Measurements from ENCODE around the gene IRF8.
"Not testable (repeated sequence)": the region's sequence is repeated elsewhere in the genome, so short reads cannot be mapped to it uniquely, and the experiment has no call there.

Gene IRF8, protein sequence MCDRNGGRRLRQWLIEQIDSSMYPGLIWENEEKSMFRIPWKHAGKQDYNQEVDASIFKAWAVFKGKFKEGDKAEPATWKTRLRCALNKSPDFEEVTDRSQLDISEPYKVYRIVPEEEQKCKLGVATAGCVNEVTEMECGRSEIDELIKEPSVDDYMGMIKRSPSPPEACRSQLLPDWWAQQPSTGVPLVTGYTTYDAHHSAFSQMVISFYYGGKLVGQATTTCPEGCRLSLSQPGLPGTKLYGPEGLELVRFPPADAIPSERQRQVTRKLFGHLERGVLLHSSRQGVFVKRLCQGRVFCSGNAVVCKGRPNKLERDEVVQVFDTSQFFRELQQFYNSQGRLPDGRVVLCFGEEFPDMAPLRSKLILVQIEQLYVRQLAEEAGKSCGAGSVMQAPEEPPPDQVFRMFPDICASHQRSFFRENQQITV

GRCh38 chr16:85898521-85899442 lies at the start of gene IRF8:
Gene IRF8, plus strand, starts transcription at chr16:85899162. Its CDS starts 3,854 bp downstream, at chr16:85903016.
- no peak for DNase-seq

- DNase-seq = no peak
Measured at GRCh38 chr16:85849388-85849787, 49.6 kb upstream of the IRF8 start.

GRCh38 chr16:85850344-85850880 lies 48.5 kb upstream of the IRF8 start:
- DNase-seq = no peak

DNA sequence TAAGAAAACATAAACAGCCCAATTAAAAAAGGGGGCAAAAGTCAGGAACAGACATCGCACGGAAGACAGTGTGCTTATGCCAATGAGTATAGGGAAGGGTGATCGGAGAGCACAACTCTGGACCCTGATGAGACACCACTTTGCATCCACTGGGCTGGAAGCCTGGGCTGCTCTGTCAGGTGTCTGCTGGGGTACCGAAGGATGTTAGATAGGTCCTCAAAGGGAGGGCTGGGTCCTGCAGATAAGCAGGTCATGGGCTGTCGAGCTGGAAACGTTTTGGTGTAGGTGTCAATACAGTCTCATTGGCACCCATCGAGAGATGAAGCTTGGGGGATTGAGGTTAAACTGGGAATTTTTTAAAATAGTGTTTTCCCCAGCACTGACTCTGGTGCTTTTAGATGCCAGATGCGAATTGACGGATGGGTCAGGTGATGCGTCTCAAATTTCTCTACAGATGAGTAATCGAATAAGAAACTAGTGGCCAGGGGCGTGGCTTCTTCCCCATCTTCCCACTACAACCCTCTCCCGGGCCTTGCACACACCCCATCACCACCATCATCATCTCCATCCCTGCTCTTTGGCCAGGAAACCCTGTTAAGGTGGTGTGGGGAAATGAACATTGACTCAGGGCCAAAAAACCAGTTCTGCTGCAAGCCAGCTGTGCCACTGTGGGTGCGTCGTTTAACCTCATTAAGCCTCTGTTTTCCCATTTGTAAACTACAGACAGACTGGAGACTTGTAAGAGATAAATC lies 47.8 kb upstream of the IRF8 start:
- no peak for DNase-seq

- DNase-seq = no peak
Measured at GRCh38 chr16:85853547-85854545, 45.1 kb upstream of the IRF8 start.

GRCh38 chr16:85854935-85855334 lies 44.0 kb upstream of the IRF8 start:
- no peak for DNase-seq

GRCh38 chr16:85856079-85856478 lies 42.9 kb upstream of the IRF8 start:
- no peak for DNase-seq

DNA sequence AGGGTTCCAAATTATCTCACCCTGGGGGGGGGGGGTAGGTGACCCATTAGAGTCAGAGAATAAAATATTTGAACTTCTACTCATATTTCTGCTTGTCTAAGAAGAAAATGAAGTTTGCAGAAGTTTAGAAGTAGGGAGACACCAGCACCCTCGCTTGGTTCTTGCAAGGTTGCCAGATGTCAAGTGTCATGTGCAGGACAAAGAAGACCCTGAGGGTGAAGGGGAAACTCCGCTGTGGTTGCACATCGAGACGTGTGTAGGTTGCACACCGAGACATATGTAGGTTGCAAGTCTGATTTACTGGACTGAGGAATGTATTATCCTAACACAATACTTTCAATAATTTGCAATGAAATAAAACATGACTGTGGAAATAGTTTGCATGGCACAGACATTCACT lies 42.4 kb upstream of the IRF8 start:
- DNase-seq = no peak

GRCh38 chr16:85857406-85857805 lies 41.6 kb upstream of the IRF8 start:
- no peak for DNase-seq

DNA sequence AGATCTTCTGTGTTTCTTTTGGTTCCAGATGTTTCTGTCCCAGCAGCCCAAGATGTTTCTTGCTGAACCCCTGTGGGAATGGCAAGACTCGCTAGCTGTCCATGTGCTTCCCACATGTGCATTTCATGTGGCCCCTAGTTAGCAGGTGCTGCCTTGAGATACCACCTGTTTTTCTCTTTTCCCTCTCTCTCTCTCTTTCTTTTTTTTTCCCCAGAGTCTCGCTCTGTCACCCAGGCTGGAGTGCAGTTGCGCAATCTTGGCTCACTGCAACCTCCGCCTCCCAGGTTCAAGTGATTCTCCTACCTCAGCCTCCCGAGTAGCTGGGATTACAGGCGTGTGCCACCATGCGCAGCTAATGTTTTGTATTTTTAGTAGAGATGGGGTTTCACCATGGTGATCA lies 40.4 kb upstream of the IRF8 start:
- DNase-seq = not testable (repeated sequence)

DNA sequence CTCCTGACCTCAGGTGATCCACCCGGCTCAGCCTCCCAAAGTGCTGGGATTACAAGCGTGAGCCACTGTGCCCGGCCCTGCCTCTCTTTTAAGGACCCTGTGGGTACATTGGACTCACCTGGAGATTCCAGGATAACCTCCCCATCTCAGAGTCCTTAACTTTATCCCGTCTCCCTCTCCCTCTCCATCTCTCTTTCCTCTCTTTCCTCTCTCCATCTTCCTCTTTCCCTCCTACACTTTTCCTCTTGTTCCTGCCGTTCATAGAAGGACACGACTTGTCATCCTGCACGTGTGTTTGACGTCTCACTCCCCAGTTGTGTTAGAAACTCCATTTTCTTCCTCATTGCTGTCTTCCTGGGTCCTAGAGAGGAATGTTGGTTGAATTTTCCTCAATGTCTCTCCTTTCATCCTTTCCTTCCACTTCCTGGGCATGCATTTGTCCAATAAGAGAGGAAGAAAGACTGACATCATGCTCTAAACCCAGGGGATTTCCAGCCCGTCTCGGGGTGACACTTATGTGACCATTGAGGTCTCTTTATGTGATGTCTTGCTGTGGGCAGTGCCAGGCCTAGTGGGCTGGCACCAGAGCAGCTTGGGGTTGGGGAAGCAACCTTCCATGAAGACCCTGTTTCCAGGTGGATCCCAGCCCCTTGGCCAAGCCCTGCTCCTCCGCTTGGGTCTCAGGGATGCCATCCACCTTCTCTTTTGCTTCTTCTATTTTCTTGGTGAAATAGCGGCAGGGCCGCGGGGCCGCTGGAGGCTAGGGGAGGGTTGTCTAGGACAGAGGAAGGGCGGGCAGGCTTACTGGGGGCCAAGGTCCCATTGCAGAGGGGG lies 39.8 kb upstream of the IRF8 start:
- DNase-seq = no peak

DNA sequence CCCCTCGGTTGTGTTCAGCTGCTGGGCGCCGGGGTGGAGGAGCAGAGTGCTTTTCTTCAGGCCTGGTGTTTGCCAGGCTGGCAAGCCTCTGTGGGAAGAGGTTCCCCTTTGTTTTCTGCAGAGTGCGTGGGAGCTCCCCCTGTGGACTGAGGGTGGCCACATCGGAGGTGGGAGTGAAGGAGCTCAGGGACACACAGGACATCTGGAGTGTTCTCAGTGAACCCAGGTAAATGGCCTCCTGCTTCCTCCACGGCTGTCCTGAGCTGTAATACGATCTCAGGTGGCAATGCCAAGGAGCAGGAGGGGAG lies 39.2 kb upstream of the IRF8 start:
- DNase-seq = no peak

GRCh38 chr16:85860413-85861094 lies 38.4 kb upstream of the IRF8 start:
- DNase-seq = no peak

- no peak for DNase-seq
Measured at GRCh38 chr16:85861095-85861825, 37.7 kb upstream of the IRF8 start.

DNA sequence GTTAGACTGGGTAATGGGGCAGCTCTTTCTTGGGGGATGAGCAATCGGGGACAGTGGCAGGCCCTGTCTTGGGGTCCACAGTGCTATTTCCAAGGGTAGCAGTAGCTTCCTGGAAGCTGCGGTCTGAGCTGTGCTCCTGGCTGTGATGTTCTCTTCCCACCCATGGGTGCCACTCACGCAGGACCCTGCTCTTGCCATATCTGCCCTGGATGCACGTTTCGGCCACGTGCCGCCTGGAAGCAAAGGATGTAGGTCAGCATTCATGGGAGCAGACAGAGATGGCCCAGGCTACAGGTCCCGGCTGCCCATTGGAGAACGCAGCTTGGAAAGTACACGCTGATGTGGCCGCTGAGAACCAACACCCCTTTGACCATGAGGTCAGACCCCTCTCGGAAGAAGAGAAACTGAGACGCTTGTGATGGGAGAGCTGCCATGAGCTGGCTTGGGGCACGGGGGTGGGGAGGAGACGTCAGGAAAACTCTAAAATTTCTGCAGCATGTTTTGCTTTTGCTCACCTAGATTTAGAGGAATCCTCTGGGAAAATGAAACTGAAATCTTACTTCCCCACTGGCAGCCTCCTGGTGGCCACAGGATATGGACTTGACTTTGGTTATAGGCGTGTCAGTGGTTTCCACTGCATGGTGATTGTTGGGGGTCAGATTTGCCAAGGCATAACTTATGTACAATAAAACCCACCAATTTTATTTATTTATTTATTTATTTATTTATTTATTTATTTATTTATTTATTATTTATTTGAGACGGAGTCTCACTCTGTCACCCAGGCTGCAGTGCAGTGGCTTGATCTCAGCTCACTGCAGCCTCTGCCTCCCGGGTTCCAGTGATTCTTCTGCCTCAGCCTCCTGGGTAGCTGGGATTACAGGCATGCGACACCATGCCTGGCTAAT lies 36.2 kb upstream of the IRF8 start:
- DNase-seq = no peak

- DNase-seq = no peak
Measured at GRCh38 chr16:85863384-85863774, 35.6 kb upstream of the IRF8 start.

GRCh38 chr16:85864965-85865364 lies 34.0 kb upstream of the IRF8 start:
- no peak for DNase-seq

DNA sequence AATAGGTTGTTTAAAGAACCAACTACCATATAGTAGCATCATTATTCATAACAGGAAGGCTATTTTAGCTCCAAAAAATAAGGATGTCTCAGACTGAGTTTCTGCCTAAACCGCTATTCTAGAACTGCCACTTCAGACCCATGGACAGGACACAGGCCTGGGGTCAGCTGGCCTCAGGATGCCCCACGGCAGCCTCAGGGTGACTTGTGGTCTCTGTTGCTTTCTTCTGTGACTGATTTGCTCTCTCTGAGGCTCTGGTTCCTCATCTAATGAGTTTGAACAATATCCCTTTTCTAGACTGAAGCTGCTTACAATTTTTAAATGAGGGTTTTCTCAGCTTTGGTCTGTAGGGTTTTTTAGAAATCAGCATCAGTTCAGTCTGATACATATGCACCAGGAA lies 31.8 kb upstream of the IRF8 start:
- no peak for DNase-seq

Data from NCI-H345 (cell line).